Naive thymus-derived CD4-positive, alpha-beta T cell (primary cell): Measurements from ENCODE around the gene FOXN3. TPM values are rescaled to one million over a fixed set of nuclear protein-coding genes. Genes with fewer than 3 reads are reported as not detected.

Source experiments
- ATAC-seq: fragments of 150-1000 bp; cut with Tn5 transposase; 2 replicates; pipeline ENCODE4 v1.10.0; 2021; ENCODE audit warnings: mild to moderate bottlenecking, moderate library complexity
- CTCF ChIA-PET: fragments of 350-600 bp; sonication (Branson Sonifier 250); formaldehyde crosslinking; loops from one replicate; lab custom pipeline; 2021; ENCODE audit warnings: antibody characterized with exemption; lab: Charles Lee
- POLR2A ChIA-PET: fragments of 350-600 bp; sonication (Branson Sonifier 250); formaldehyde crosslinking; loops from one replicate; lab custom pipeline; 2021; ENCODE audit warnings: antibody characterized with exemption, inconsistent platforms; lab: Charles Lee
- DNase-seq, 9 donors: peaks; one replicate each; pipeline versions ENCODE4 v3.0.0 to v3.0.0-alpha.2; 2020 to 2022; ENCODE audit warnings: mixed read lengths in 1 of 9
- H3K27ac ChIP-seq: one replicate; pipeline ENCODE4 v1.7.0; 2013; ENCODE audit warnings: mild to moderate bottlenecking, low read depth, low read length, moderate library complexity
- H3K27me3 ChIP-seq, 2 donors: one replicate each; pipeline ENCODE4 v1.7.0; 2013; ENCODE audit warnings: low read length in 2 of 2, mild to moderate bottlenecking in 2 of 2, moderate library complexity in 2 of 2; ENCODE audit not compliant: control insufficient read depth in 2 of 2, insufficient read depth in 2 of 2
- H3K36me3 ChIP-seq, 3 experiments: 1 replicate in 2 of 3; 2 replicates in 1 of 3; pipeline ENCODE4 v1.7.0; 2013; ENCODE audit warnings: low read length in 3 of 3, mild to moderate bottlenecking in 3 of 3, moderate library complexity in 1 of 3; ENCODE audit not compliant: insufficient read depth in 3 of 3, control insufficient read depth in 2 of 3
- H3K4me1 ChIP-seq, 2 donors: one replicate each; pipeline ENCODE4 v1.7.0; 2013; ENCODE audit warnings: low read length in 2 of 2, mild to moderate bottlenecking in 2 of 2, moderate library complexity in 1 of 2; ENCODE audit not compliant: control insufficient read depth in 2 of 2, insufficient read depth in 2 of 2
- H3K4me3 ChIP-seq: 2 replicates; pipeline ENCODE4 v1.7.0; 2013; ENCODE audit warnings: mild to moderate bottlenecking, low read length
- H3K9me3 ChIP-seq, 3 experiments: 1 replicate in 2 of 3; 2 replicates in 1 of 3; pipeline ENCODE4 v1.7.0; 2013; ENCODE audit warnings: low read length in 3 of 3; ENCODE audit not compliant: control insufficient read depth in 2 of 3
- H3K27ac Mint-ChIP-seq, 9 donors: one replicate each; pipeline ENCODE4 v1.8.0; 2020 to 2022; ENCODE audit warnings: mixed read lengths in 9 of 9, mild to moderate bottlenecking in 8 of 9, moderate library complexity in 5 of 9, inconsistent platforms in 2 of 9
- H3K27me3 Mint-ChIP-seq, 5 donors: one replicate each; pipeline ENCODE4 v1.8.0; 2021 to 2022; ENCODE audit warnings: mixed read lengths in 5 of 5, mild to moderate bottlenecking in 1 of 5
- H3K36me3 Mint-ChIP-seq, 5 donors: one replicate each; pipeline ENCODE4 v1.8.0; 2020 to 2022; ENCODE audit warnings: mixed read lengths in 5 of 5, mild to moderate bottlenecking in 3 of 5, inconsistent platforms in 1 of 5
- H3K4me1 Mint-ChIP-seq, 7 donors: one replicate each; pipeline ENCODE4 v1.8.0; 2020 to 2022; ENCODE audit warnings: mixed read lengths in 7 of 7, mild to moderate bottlenecking in 3 of 7, inconsistent platforms in 1 of 7
- H3K4me3 Mint-ChIP-seq, 10 donors: one replicate each; pipeline ENCODE4 v1.8.0; 2020 to 2022; ENCODE audit warnings: mild to moderate bottlenecking in 10 of 10, mixed read lengths in 10 of 10, moderate library complexity in 6 of 10, inconsistent platforms in 2 of 10
- H3K9me3 Mint-ChIP-seq, 11 donors: one replicate each; pipeline ENCODE4 v1.8.0; 2020 to 2022; ENCODE audit warnings: mixed read lengths in 11 of 11, mild to moderate bottlenecking in 4 of 11, inconsistent platforms in 1 of 11, moderate library complexity in 1 of 11
- intact Hi-C, 2 donors: fragments of 100-400 bp; cut with micrococcal nuclease; formaldehyde crosslinking; loops; one replicate each; pipeline ENCODE4 v1.15.1; 2023
- polyA plus RNA-seq, 2 donors: library from polyadenylated mRNA; unstranded; fragments of 300-500 nt; fragmentation: Illumina TruSeq; gene quantifications; one replicate each; pipeline ENCODE4 v1.2.3, GENCODE V29; 2021
- total RNA-seq, 6 experiments: library from RNA in 5 of 6; stranded (reverse) in 5 of 6; gene quantifications; 1 replicate in 5 of 6; 2 replicates in 1 of 6; pipeline ENCODE4 v1.2.3 and lab custom pipeline; 2021 to 2026

FOXN3 gene
- total and polyA plus RNA-seq, 7 experiments from 2014 or later = 103 to 192 (median 149) TPM

- Mint-ChIP-seq H3K9me3 (peaks cover 0 to 1% (median 0%) of the 10 kb centered on the region in 11 donors), H3K4me3 (peak overlapping the region; percentile 85 to 94 (median 90)), H3K36me3 (peaks cover 4 to 11% (median 6%) of the 10 kb centered on the region in 5 donors), H3K27me3 (peaks cover 0 to 2% (median 0%) of the 10 kb centered on the region in 5 donors), H3K27ac (peak overlapping the region; percentile 75 to 96 (median 88)), H3K4me1 (peaks cover 39 to 65% (median 61%) of the 10 kb centered on the region in 7 donors)
- peak; percentile 58 for ATAC-seq
- ChIA-PET POLR2A (no interaction called here), CTCF (interaction anchor here (0.6 to 0.8 kb wide), 3 partner anchors 17 to 49 kb away, joined by 3 read pairs; no protein-coding TSS in a partner anchor)
- Histone ChIP-seq H3K27ac (peak overlapping the region; percentile 68), H3K36me3 (peaks cover 0 to 6% (median 0%) of the 10 kb centered on the region in 3 experiments), H3K4me3 (peak overlapping the region; percentile 68), H3K4me1 (peaks cover 16 to 20% of the 10 kb centered on the region in 2 donors), H3K9me3 (no peaks in the 10 kb centered on the region), H3K27me3 (no peaks in the 10 kb centered on the region)
- peak; percentile 24 to 68 (median 56) for DNase-seq
- intact Hi-C loops = loop anchor here (1.0 to 10.0 kb wide), 25 partner anchors 13 to 965 kb away; partner anchors contain the start of genes EFCAB11 (in 1 of the 2), EML5 (in 1 of the 2), PTPN21 (in 1 of the 2) and TDP1 (in 1 of the 2)
Observed at GRCh38 chr14:89417465-89418225, 612 bp upstream of the FOXN3 start.

- intact Hi-C loops = loop anchor here (1.0 to 10.0 kb wide), 15 partner anchors 51 to 966 kb away; partner anchors contain the start of genes EML5 (in 1 of the 2) and PTPN21 (in 1 of the 2)
- H3K4me3 Mint-ChIP-seq = peak overlapping the region; percentile 87 to 97 (median 94)
- no peaks in the 10 kb centered on the region for H3K9me3 ChIP-seq
- H3K27ac Mint-ChIP-seq = peak overlapping the region; percentile 81 to 94 (median 90)
- H3K4me1 Mint-ChIP-seq = peaks cover 37 to 70% (median 63%) of the 10 kb centered on the region in 7 donors
- ChIA-PET CTCF (interaction anchor here (1.1 to 1.3 kb wide), 2 partner anchors 11 to 14 kb away, joined by 3 to 8 read pairs; no protein-coding TSS in a partner anchor), POLR2A (interaction anchor here (0.6 to 1.3 kb wide), 4 partner anchors 14 to 305 kb away, joined by 3 to 5 read pairs (median 3); no protein-coding TSS in a partner anchor)
- H3K36me3 ChIP-seq = peaks cover 0 to 17% (median 1%) of the 10 kb centered on the region in 3 experiments
- no peaks in the 10 kb centered on the region for H3K27me3 ChIP-seq
- DNase-seq (peak; percentile 97 to 100 (median 98)), ATAC-seq (peak; percentile 82)
- peaks cover 0 to 1% (median 0%) of the 10 kb centered on the region in 11 donors for H3K9me3 Mint-ChIP-seq
- H3K27me3 Mint-ChIP-seq = peaks cover 0 to 2% (median 0%) of the 10 kb centered on the region in 5 donors
- H3K36me3 Mint-ChIP-seq = peaks cover 4 to 21% (median 10%) of the 10 kb centered on the region in 5 donors
- H3K4me1 ChIP-seq = peaks cover 11 to 20% of the 10 kb centered on the region in 2 donors
- peak overlapping the region; percentile 76 for H3K27ac ChIP-seq
- peak overlapping the region; percentile 83 for H3K4me3 ChIP-seq
Observed at GRCh38 chr14:89416002-89416995, 734 bp downstream of the FOXN3 start.

- Histone ChIP-seq H3K27ac (no peak overlapping the region), H3K27me3 (no peaks in the 10 kb centered on the region), H3K4me1 (peaks cover 20% of the 10 kb centered on the region in 2 donors), H3K4me3 (no peak overlapping the region), H3K9me3 (no peaks in the 10 kb centered on the region), H3K36me3 (peaks cover 0 to 26% (median 6%) of the 10 kb centered on the region in 3 experiments)
- peak overlapping the region in 7 of 9 donors; percentile 21 to 91 (median 63) for H3K27ac Mint-ChIP-seq
- peaks cover 47 to 75% (median 68%) of the 10 kb centered on the region in 7 donors for H3K4me1 Mint-ChIP-seq
- ChIA-PET CTCF (interaction anchor here (1.1 to 1.3 kb wide), 2 partner anchors 10 to 15 kb away, joined by 3 to 8 read pairs; no protein-coding TSS in a partner anchor), POLR2A (interaction anchor here (0.6 to 1.8 kb wide), 7 partner anchors 9 to 306 kb away, joined by 3 to 5 read pairs (median 3); no protein-coding TSS in a partner anchor)
- DNase-seq (no peak), ATAC-seq (no peak)
- intact Hi-C loops = loop anchor here (5.0 to 10.0 kb wide), 7 partner anchors 63 to 967 kb away; partner anchors contain the start of genes EML5 (in 1 of the 2) and PTPN21 (in 1 of the 2)
- H3K9me3 Mint-ChIP-seq = peaks cover 0 to 1% (median 0%) of the 10 kb centered on the region in 11 donors
- H3K36me3 Mint-ChIP-seq = peaks cover 6 to 21% (median 10%) of the 10 kb centered on the region in 5 donors
- H3K4me3 Mint-ChIP-seq = peak overlapping the region; percentile 68 to 97 (median 92)
- peaks cover 0 to 2% (median 0%) of the 10 kb centered on the region in 5 donors for H3K27me3 Mint-ChIP-seq
Observed at GRCh38 chr14:89415159-89415558, 1.9 kb downstream of the FOXN3 start.

- Mint-ChIP-seq H3K36me3 (peaks cover 6 to 23% (median 18%) of the 10 kb centered on the region in 5 donors), H3K27ac (peak overlapping the region in 2 of 9 donors; percentile 14 to 41), H3K27me3 (peaks cover 0 to 2% (median 0%) of the 10 kb centered on the region in 5 donors), H3K4me1 (peaks cover 48 to 80% (median 73%) of the 10 kb centered on the region in 7 donors), H3K4me3 (peak overlapping the region in 1 of 10 donors; percentile 29), H3K9me3 (no peaks in the 10 kb centered on the region)
- DNase-seq = no peak
- ChIA-PET POLR2A (no interaction called here), CTCF (no interaction called here)
- peaks cover 0 to 26% (median 6%) of the 10 kb centered on the region in 3 experiments for H3K36me3 ChIP-seq
- no peak for ATAC-seq
- no peaks in the 10 kb centered on the region for H3K27me3 ChIP-seq
- H3K27ac ChIP-seq = no peak overlapping the region
- H3K9me3 ChIP-seq = no peaks in the 10 kb centered on the region
- peaks cover 23 to 29% of the 10 kb centered on the region in 2 donors for H3K4me1 ChIP-seq
- no peak overlapping the region for H3K4me3 ChIP-seq
- intact Hi-C loops = loop anchor here (10.0 kb wide), 2 partner anchors 503 to 857 kb away; partner anchors contain the start of gene PTPN21 (in 1 of the 2)
Observed at GRCh38 chr14:89411976-89412375, 5.1 kb downstream of the FOXN3 start.

- ChIA-PET POLR2A (no interaction called here), CTCF (interaction anchor here (0.7 kb wide), 1 partner anchor 30 kb away, joined by 3 read pairs; no protein-coding TSS in a partner anchor)
- peaks cover 0 to 24% (median 6%) of the 10 kb centered on the region in 3 experiments for H3K36me3 ChIP-seq
- intact Hi-C loops = loop anchor here (10.0 kb wide), 2 partner anchors 505 to 855 kb away; partner anchors contain the start of gene PTPN21 (in 1 of the 2)
- H3K4me3 Mint-ChIP-seq = peak overlapping the region in 9 of 10 donors; percentile 8 to 78 (median 45)
- no peak overlapping the region for H3K4me3 ChIP-seq
- no peak for ATAC-seq
- H3K4me1 Mint-ChIP-seq = peaks cover 48 to 84% (median 76%) of the 10 kb centered on the region in 7 donors
- no peaks in the 10 kb centered on the region for H3K9me3 ChIP-seq
- no peaks in the 10 kb centered on the region for H3K9me3 Mint-ChIP-seq
- no peak overlapping the region for H3K27ac ChIP-seq
- DNase-seq = no peak
- peaks cover 14 to 33% of the 10 kb centered on the region in 2 donors for H3K4me1 ChIP-seq
- peak overlapping the region in 7 of 9 donors; percentile 21 to 74 (median 48) for H3K27ac Mint-ChIP-seq
- H3K27me3 ChIP-seq = no peaks in the 10 kb centered on the region
- H3K36me3 Mint-ChIP-seq = peaks cover 6 to 33% (median 23%) of the 10 kb centered on the region in 5 donors
- H3K27me3 Mint-ChIP-seq = no peaks in the 10 kb centered on the region
Observed at GRCh38 chr14:89409961-89410360, 7.1 kb downstream of the FOXN3 start.
